SH-SY5Y (cell line): ENCODE data around the gene LSR.

Experiments used
- GATA2 ChIP-seq: IDR thresholded peaks from 2 replicates; pipeline ENCODE4 v1.6.1; 2011; ENCODE audit warnings: mild to moderate bottlenecking, low read depth, low read length
- GATA3 ChIP-seq: IDR thresholded peaks from 2 replicates; pipeline ENCODE4 v1.6.1; 2011; ENCODE audit warnings: low read depth, mild to moderate bottlenecking, low read length, moderate library complexity

- no peak for TF ChIP-seq GATA3
- no peak for TF ChIP-seq GATA2
Measured at GRCh38 chr19:35268536-35269437, 20.0 kb downstream of the LSR start, which contains the start of gene USF2.
